Stomach (tissue), 4 donors: ENCODE data around the gene CYP46A1.

Experiments used
- POLR2A ChIP-seq, 4 donors: fragments of 450-650 bp; IDR thresholded peaks; one replicate each; pipeline ENCODE4 v1.6.1; 2016; ENCODE audit warnings: antibody characterized with exemption in 4 of 4, control low read depth in 2 of 4, mild to moderate bottlenecking in 1 of 4, moderate library complexity in 1 of 4
- TF ChIP-seq, protein P1 (sequence below), 7 experiments: fragments of 450-650 bp in 4 of 7; fragments of 200-600 bp in 3 of 7; sonication (generic) in 3 of 7; IDR thresholded peaks; one replicate each; pipeline ENCODE4 v1.5.1; 2016 to 2019; ENCODE audit warnings: antibody characterized with exemption in 7 of 7, control low read depth in 2 of 7, mild to moderate bottlenecking in 1 of 7

DNA sequence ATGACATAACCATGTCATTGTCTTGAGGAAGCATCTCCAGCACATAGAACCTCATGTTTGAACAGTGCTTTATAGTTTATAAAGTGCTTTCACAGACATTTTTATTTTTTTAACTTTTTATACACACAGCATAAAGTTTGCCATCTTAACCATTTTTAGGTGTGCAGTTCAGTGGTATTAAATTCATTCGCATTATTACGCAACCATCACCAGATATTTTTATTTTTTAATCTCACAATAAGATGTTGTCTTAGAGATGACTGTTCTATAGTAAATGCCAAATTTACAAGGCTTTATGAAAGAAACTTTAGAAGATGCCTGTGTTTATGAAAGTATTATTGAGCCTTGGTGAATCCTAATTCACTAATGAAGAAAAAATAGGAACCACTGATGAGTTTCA lies 19.9 kb downstream of the CYP46A1 start:
- TF ChIP-seq POLR2A (IDR thresholded peaks at IDR 0.05): no peak
- TF ChIP-seq, protein P1, sequence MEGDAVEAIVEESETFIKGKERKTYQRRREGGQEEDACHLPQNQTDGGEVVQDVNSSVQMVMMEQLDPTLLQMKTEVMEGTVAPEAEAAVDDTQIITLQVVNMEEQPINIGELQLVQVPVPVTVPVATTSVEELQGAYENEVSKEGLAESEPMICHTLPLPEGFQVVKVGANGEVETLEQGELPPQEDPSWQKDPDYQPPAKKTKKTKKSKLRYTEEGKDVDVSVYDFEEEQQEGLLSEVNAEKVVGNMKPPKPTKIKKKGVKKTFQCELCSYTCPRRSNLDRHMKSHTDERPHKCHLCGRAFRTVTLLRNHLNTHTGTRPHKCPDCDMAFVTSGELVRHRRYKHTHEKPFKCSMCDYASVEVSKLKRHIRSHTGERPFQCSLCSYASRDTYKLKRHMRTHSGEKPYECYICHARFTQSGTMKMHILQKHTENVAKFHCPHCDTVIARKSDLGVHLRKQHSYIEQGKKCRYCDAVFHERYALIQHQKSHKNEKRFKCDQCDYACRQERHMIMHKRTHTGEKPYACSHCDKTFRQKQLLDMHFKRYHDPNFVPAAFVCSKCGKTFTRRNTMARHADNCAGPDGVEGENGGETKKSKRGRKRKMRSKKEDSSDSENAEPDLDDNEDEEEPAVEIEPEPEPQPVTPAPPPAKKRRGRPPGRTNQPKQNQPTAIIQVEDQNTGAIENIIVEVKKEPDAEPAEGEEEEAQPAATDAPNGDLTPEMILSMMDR (IDR thresholded peaks at IDR 0.05): no peak
